NCI-H446 (cell line): ENCODE results near the gene COL5A1.
"Not testable (repeated sequence)": the region's sequence is repeated elsewhere in the genome, so short reads cannot be mapped to it uniquely, and the experiment has no call there.

Experiments used
- DNase-seq, 2 experiments: peaks; one replicate each; lab custom pipeline; 2025; lab: John Stamatoyannopoulos, UW

Gene COL5A1

GRCh38 chr9:134678666-134679443 is 37.3 kb downstream of the COL5A1 start:
- DNase-seq: no peak

GRCh38 chr9:134679616-134680392 is 38.2 kb downstream of the COL5A1 start:
- DNase-seq: no peak

- DNase-seq: no peak
Observed at GRCh38 chr9:134680393-134681060, 38.9 kb downstream of the COL5A1 start.

- no peak for DNase-seq
Observed at GRCh38 chr9:134681061-134681661, 39.6 kb downstream of the COL5A1 start.

GRCh38 chr9:134682026-134682425 is 40.4 kb downstream of the COL5A1 start:
- no peak for DNase-seq

- no peak for DNase-seq
Observed at GRCh38 chr9:134682651-134683364, 41.2 kb downstream of the COL5A1 start.

- DNase-seq: no peak
Observed at GRCh38 chr9:134683714-134684374, 42.2 kb downstream of the COL5A1 start.

- no peak for DNase-seq
Observed at GRCh38 chr9:134684375-134684723, 42.7 kb downstream of the COL5A1 start.

GRCh38 chr9:134684941-134685340 is 43.3 kb downstream of the COL5A1 start:
- not testable (repeated sequence) for DNase-seq

GRCh38 chr9:134685784-134686183 is 44.2 kb downstream of the COL5A1 start:
- DNase-seq: no peak

- DNase-seq: no peak
Observed at GRCh38 chr9:134686896-134687295, 45.3 kb downstream of the COL5A1 start.

- DNase-seq: no peak
Observed at GRCh38 chr9:134687556-134687955, 46.0 kb downstream of the COL5A1 start.

- DNase-seq: no peak
Observed at GRCh38 chr9:134688231-134688630, 46.6 kb downstream of the COL5A1 start.

- DNase-seq: no peak
Observed at GRCh38 chr9:134688661-134689320, 47.2 kb downstream of the COL5A1 start.

- no peak for DNase-seq
Observed at GRCh38 chr9:134689321-134690181, 47.9 kb downstream of the COL5A1 start.

- DNase-seq: no peak
Observed at GRCh38 chr9:134690301-134690751, 48.7 kb downstream of the COL5A1 start.

- no peak for DNase-seq
Observed at GRCh38 chr9:134690946-134691694, 49.5 kb downstream of the COL5A1 start.

GRCh38 chr9:134691695-134692572 is 50.3 kb downstream of the COL5A1 start:
- DNase-seq: no peak
